NOMO-1 treated with DMSO at 0.1 percent for 48 hours (cell line): ENCODE results near the gene CPED1.
"Not testable (repeated sequence)": the region's sequence is repeated elsewhere in the genome, so short reads cannot be mapped to it uniquely, and the experiment has no call there.

Experiments
- DNase-seq: peaks from one replicate; lab custom pipeline; 2025; ENCODE audit not compliant: unreplicated experiment; lab: John Stamatoyannopoulos, UW

CPED1 gene

DNA sequence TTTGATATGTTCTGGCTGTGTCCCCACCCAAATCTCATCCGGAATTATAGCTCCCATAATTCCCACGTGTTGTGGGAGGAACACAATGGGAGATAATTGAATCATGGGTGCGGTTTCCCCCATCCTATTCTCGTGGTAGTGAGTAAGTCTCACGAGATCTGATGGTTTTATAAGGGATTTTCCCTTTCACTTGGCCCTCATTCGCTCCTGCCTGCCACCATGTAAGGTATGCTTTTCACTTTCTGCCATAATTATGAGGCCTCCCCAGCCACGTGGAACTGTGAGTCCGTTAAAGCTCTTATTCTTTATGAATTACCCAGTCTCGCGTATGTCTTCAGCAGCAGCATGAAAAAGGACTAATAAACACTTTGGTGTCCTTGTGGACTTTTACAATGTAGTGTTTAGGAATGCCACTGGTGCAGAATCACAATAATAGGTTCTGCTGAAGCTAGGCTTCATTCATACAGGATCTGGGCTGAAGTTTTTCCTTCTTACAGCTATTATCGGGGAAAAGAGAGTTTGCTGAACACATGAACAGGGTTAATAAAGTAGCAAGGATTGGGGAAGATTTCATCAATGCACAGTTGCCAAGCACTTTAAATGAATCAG is 74.3 kb downstream of the CPED1 start:
- no peak for DNase-seq

DNA sequence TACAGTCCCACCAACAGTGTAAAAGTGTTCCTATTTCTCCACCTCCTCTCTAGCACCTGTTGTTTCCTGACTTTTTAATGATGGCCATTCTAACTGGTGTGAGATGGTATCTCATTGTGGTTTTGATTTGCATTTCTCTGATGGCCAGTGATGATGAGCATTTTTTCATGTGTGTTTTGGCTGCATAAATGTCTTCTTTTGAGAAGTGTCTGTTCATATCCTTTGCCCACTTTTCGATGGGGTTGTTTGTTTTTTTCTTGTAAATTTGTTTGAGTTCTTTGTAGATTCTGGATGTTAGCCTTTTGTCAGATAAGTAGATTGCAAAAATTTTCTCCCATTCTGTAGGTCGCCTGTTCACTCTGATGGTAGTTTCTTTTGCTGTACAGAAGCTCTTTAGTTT is 79.2 kb downstream of the CPED1 start:
- DNase-seq: not testable (repeated sequence)

DNA sequence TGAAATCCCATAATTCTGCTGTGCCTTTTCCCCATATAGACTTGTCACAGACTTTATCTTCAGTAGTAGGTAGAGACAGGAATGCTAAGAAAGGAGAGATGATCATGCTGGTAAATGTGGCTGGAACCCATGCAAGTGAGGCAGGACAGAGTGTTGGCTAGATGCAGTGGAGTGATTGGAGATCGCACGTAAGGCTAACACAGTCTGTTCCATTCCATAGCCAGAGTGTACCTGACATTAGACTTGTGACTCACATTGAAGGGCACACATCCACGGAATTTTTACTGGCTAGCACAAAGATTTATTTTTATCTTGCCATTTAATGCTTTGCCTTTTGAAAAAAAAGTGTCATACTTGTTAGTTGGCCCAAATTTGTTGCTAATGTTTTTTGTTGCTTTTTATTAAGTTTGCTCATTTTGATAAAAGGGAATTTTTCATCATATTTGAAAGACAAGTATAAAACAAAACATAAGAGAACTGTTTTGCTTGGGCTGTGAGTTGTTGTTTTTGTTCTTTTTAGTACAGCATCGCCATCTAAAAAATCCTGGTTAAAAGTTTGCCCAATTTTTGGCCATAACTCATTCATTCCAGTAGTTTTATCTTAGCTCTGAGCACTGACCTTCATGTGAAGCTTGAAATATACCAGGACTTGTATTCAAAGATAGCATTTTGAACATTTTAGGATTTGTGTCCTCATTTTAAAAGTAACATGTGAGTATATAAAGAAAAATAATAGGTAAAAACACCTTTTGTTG is 81.0 kb downstream of the CPED1 start:
- DNase-seq: no peak

DNA sequence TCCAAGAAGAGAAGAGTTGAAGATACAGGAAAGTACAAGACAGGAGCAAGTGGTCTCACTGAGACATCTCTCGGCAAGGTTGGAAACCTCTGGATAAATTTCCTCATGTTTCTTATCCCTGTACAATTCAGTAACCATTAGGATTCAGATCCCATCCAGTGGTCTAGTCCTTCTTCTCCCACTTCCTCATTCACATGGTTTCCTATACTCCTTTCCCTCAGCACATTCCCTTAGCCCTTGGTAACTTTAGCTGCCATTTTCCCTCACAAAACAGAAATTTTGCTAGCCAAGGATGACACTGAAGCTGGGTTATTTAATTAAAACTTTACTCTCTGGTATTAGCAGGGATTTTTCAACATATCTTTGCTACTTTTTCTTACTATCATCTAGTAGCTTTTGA is 82.6 kb downstream of the CPED1 start:
- no peak for DNase-seq

DNA sequence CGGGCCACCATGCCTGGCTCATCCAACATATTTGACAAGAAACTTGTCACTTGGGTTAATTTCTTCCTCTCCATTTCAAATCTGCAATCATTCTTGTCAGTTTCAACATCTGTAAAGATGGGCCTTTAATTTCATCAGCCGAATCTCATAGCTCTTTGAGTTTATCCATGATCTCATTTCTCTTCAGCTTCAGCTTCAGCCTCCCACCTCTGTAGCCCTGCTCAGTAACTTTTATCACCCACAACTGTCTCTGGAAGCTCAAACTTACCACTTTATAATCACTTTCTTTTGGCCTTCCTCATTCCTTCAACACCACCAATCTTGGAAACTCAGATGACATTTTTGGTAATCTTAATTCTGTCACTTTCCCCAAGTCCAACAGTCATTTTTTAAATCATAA is 83.2 kb downstream of the CPED1 start:
- no peak for DNase-seq

DNA sequence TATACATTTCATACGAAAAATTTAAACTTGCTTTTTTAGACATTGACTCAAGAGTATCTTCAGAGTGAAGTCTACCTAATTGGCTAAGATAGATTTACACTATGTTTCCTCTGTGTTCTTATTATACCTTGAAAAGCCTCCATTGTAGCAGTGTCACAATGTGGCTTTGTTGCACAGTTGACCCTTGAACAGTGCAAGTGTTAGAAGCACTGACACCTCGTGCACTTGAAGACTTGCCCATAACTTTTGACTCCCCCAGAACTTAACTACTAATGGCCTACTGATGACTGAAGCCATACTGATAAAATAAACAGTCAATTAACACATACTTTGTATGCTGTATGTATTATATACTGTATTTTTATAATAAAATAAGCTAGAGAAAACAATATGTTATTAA is 84.3 kb downstream of the CPED1 start:
- no peak for DNase-seq

DNA sequence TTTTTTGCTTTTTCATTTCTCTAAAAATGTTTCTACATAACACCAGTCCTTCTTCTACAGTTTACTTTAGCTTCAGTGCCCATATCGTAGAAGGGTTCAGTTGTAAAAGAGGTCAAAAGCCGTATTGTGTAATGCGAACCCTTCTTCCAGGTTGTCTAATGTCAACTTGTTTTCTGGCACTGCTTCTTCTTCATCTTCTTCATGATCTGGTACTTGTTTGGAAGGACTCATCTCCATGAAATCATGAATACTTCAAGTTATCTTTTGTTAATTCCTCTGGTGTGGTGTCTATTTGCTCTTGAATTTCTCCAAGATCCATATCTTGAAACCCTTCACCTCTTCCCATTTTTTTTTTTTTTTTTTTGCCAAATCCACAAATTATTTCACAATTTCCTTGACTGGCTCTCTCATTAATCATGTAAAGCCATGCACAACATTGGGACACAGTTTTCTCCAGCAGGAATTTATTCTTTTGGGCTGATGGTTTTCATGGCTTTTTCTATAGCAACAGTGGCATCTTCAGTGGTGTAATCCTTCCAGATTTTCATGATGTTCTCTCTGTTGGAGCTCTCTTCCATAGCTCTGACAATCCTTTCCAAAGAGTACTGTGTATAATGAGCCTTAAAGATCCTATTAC is 85.1 kb downstream of the CPED1 start:
- no peak for DNase-seq

DNA sequence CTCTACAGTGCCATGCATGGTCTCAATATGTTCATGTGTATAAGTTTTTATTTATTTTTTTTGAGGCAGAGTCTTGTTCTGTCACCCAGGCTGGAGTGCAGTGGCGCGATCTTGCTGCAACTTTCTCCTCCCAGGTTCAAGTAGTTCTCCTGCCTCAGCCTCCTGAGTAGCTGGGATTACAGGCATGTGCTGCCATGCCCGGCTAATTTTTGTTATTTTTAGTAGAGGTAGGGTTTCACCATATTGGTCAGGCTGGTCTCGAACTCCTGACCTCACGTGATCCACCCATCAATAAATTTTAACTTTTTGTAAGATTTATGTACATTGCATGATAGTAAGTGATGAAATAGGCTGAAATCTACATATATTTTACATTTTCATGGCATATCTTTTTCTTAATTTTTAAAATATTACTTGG is 86.9 kb downstream of the CPED1 start:
- DNase-seq: not testable (repeated sequence)

DNA sequence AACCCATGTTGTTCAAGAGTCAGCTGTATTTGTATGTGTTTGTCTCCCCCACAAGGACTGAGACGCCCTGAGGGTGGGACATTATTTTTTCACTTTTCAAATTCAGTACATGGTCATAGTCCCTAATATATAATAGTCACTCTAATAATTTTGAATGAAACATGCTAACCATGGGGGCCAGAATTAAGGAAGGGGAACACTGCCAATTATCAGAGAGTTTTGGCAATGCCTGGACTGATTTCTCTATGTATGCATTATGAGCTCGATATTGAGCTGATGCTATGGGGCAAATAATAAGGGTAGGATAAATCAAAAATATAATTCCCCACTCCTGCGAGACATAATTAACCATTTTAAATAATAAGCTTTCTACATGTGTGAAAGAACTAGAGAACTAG is 87.4 kb downstream of the CPED1 start:
- DNase-seq: no peak

DNA sequence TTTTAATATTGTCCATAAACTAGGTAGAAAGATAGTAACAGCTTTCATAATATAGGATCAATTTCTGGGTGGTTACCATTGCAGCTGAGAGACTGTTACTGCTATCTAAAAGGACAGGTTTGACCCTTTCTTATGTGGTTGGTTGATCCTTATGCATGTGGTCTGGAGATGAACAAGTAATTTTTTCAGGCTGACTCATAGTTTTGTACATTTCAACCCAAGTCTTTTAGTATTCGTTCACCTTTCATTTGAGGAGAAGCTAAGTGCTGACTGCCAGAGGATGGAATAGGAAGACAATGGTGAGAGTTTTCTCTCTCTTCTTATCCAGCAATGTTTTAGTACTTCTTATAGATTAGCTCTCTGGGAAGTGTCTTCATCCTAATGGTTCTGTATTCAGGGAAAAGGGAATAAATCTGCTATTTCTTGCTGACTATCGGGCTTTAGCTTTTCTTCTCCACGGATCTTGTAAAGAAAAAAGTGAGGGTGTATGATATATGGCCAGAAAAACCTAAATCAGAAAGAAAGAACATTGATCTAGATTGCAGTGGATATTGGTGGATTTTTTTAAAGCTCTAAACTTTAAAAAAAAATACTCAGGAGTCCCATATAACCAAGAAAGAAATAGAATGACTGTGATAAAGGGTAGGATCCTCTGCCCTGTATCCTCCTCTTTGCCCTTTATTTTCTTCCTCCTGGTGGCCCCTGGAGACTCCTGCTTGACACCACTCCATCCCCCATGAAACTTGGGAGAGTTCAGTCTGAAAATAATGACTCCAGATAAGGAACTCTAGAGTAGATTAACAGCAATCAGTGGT is 88.0 kb downstream of the CPED1 start:
- DNase-seq: no peak

DNA sequence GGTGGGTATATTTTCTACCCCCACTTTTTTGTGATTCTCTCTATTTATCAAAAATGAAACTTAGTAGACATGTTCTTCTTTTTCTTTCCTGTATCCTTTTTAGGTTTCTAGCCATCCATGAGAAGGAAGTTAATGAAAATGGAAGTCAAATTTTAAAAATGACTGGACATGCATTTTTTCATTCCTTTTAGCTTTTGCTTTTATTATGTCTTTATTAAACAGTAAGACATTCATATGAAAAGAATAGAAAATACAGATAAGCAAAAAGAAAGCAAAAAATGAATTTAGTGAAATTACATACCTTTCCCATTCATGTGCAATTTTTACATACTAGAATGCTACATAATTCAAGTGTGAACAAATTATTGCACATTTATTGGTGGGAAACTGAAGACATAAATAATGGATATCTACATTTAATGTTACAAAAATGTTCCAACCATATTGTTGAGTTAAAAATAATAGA is 88.7 kb downstream of the CPED1 start:
- DNase-seq: no peak

DNA sequence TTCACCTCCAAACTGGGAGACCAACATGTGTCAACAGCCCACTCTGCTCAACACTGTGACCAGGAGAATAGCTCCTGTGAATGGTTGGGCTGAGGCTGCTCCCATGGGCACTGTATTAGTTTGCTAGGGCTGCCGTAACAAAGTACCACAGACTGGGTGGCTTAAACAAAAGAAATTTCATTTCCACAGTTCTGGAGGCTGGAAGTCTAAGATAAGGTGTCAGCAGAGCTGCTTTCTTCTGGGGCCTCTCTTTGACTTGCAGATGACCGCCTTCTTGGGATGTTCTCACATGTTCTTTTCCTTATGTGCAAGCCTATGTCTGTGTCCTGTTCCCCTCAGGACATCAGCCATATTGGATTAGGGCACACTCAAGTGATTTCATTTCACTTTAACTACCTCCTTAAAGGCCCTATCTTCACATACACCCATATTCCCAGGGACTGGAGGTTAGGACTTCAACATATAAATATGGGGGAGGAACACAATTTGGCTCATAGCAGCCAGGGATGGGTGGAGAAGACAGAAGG is 90.3 kb downstream of the CPED1 start:
- DNase-seq: no peak

DNA sequence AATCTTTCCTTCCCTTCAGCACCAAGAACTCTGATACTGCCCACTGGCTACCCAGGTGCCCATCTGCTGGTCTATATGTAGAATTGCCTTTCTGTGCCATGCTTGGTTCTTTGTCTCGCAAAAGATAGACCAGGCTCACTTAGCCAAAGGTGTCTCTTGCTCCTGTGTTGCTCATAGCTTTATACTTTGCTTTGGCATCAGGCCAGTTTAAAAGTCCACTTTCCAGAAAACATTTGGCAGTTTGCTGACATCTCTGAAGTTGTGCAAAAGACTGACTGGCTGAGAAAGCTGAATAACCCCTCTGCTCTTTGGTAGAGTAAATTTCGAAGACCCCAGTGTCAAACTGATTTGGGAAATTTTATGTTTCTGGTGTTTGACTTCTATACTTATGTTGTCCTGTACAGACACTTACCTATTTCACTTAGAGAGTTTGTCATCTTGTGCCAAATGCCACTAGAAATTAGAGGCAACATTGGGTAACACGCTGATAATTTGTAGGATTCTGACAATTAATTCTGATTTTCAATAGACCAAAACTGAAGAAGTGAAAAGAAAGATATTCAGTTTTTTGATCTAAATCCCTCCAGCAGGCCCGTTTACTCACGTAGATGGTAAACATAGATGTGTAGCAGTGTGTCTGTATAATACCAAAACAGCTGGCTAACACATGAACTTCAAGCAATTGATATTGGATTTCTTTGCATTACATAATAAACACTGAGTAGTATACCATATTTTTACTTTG is 91.1 kb downstream of the CPED1 start:
- DNase-seq: no peak

DNA sequence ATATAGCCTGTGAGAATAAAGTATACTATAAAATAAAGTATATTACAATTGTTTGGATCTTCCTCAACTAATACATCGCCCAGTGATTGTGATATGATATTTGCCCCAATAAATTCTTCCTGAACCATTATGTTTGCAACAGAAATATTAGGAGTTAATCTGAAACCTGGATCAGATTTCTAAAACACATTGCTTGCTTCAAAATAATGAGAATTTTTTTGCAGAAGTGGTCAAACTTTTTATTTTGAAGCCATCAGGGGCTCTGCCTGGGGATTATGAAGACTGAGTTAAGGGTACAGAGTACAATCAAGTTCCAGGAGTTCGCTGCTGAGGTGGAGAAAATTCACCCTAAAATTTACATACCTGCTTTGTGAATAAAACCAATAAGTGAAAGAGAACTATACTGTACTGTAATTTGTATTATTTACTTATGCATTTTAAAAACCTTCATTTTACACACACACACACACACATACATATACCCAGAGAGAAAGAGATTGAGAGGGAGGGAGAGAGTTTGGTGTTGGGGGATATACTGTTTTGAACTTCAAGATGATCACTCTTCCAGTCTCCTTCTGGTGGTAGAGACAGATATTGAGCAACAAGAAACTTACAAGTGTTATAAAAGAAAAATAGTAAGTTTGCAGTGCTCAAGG is 91.9 kb downstream of the CPED1 start:
- DNase-seq: no peak

DNA sequence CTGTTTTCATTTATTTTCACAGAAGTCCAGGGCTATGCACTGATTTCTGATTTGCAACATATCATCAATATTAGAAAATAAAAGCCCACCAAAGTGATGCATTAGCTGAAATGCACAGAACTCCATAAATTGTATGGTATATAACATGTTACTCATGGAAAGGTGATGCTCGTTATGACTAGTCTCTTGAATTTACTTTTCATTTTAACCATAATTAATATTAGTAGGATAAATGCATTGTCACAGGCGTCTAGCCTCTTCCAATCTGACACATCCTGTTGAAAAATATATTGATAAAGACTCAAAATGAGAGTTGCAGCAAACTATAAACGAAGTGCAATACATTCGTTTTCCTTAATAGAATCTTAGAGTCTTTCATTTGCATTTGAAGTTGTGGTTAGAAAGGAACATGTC is 92.4 kb downstream of the CPED1 start:
- no peak for DNase-seq

DNA sequence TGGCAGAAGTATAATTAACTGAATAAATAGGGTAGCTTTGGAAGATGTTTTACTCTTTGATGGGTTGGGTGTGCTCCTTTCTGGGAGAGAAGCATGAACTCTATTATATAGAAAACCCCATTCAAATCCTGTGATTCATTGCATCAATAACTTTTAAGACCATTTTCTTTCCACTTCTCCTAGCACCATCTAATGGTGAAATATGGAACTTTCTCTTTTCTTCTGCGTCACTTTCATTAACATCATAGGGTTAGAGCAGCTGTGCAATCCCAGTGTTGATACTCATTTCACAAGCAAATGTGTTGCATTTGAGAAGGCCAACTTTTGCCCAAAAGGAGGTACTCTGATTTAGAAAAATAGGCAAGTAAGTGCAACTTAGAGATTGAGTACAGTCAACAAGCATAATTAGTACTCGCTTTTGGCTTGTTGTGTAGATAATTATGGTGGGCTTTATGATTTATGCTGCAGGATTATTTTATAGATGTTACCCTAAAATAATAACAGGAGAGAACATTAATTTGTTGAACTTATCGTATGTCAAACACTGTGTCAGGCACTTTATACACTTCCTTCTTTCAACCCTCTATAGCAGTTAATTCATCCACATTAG is 92.9 kb downstream of the CPED1 start:
- peak; percentile 36 for DNase-seq

DNA sequence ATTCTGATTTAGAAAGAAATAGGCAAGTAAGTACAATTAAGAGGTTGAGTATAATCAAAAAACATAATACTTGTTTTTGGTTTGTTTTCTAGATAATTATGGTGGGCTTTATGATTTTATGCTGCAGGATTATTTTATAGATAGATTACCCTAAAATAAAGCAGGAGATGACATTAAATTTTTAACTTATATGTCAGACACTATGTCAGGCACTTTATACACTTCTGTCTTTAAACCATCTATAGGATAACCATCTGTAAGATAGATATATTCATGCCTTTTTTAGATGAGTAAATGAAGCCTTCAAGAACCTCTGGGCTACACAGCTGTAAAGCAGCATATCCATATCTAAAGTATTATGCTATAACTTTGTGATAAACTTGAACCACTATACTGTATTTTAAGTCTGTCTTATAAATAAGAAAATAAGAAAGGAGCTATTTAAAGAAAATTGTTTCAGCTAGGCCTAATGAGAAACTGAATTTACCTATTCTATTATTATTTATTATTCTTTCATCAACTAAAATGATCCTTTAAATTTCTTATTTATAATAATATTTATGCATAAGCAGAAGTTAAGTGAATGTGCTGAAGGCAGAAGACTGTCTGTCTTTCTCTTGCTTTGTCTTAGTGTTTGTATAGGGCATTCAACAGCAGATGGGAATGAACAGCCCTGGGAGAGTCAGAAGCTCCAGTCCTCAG is 94.0 kb downstream of the CPED1 start:
- DNase-seq: no peak

DNA sequence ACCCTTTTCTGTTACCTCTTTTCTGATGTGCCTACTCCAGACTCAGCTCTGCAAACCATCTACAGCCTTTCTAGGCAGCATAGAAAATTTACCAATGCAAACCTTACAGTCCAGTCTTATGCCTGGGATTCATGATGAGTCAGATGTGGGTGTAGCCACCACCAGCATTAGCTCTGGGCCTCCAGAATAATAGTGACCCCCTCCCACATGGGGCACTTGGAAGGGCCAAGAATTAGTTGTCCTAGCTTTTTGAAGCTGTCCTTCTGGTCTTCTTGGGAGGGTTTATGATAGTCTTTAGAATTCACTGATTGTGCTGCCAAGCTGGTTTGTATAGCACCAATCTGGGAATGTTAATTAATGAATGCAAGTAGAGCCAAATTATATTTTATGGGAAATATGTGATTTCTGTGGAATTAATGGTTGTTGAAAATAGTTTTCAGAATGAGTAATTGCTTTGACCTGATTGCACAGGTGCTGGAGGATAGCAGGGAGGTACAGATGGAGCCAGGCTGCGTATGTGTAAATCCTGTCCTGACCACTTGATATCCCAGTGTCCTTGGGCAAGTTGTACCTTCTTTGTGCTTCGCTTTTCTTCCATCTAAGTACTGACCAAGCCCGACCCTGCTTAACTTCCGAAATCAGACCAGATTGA is 94.8 kb downstream of the CPED1 start:
- no peak for DNase-seq
